ENCODE results near the gene MAP6D1. TPM values are rescaled to one million over a fixed set of nuclear protein-coding genes. Genes with fewer than 3 reads are reported as not detected.

Gene MAP6D1
- total and polyA plus RNA-seq, 2 of the 4 experiments (the other 2 are of a cell fraction) = 2.7 to 5.2 TPM

- TF ChIP-seq RAD21 (IDR thresholded peaks at IDR 0.05; ENCODE audit: low read length) = no peak
- TF ChIP-seq SMC3 (IDR thresholded peaks at IDR 0.05; ENCODE audit: low read depth, low read length) = no peak
- TF ChIP-seq USF2 (IDR thresholded peaks at IDR 0.05; ENCODE audit: low read depth, low read length) = no peak
- no peak for TF ChIP-seq CEBPB (IDR thresholded peaks at IDR 0.05; ENCODE audit: low read depth, low read length)
- peaks cover 0 to 8% of the 10 kb centered on the region in 2 experiments; a peak in 1 of 4 replicates for H3K79me1 ChIP-seq (ENCODE audit: low read depth in 1 of 2, low read length in 2 of 2)
- H2BK20ac ChIP-seq (ENCODE audit: low read depth, low read length) = no peak overlapping the region
- CTCF ChIA-PET = no interaction called here
- no peak overlapping the region for H4K91ac ChIP-seq (ENCODE audit: insufficient read depth, low read depth, low read length)
- no peak overlapping the region for H3K23ac ChIP-seq (ENCODE audit: low read depth, low read length)
- H3K27me3 ChIP-seq (ENCODE audit: control insufficient read depth, insufficient read depth, low read length) = no peaks in the 10 kb centered on the region
- no peak overlapping the region for H3K14ac ChIP-seq (replicated peaks; ENCODE audit: low read depth, low read length)
- H3K36me3 ChIP-seq (ENCODE audit: control insufficient read depth, insufficient read depth, low read length) = peaks cover 12% of the 10 kb centered on the region
- H2AK9ac ChIP-seq (replicated peaks; ENCODE audit: low read depth, low read length, poor library complexity) = peak overlapping the region; percentile 23
- no peak overlapping the region for H2BK120ac ChIP-seq (ENCODE audit: low read depth, low read length)
- no peak overlapping the region for H2BK15ac ChIP-seq (ENCODE audit: low read depth, low read length)
- H3K27ac ChIP-seq (ENCODE audit: insufficient read depth, low read length) = no peak overlapping the region
- no peak for ATAC-seq (ENCODE audit: low read depth)
- no peak overlapping the region for H3K18ac ChIP-seq (ENCODE audit: low read depth, low read length)
- no peak overlapping the region for H2AFZ ChIP-seq (replicated peaks; ENCODE audit: low read length, poor library complexity)
- no peaks in the 10 kb centered on the region for H3K9me3 ChIP-seq (ENCODE audit: control insufficient read depth, insufficient read depth, low read length)
- no peak overlapping the region for H3K56ac ChIP-seq (ENCODE audit: extremely low read depth, insufficient read depth, low read length)
- H3K9me1 ChIP-seq (ENCODE audit: insufficient read depth, low read length) = peaks cover 5% of the 10 kb centered on the region; the same call in 1 of the 2 replicates
- no peak overlapping the region for H2BK5ac ChIP-seq (ENCODE audit: low read depth, low read length, poor library complexity, severe bottlenecking)
- dilution Hi-C loops (cut with HindIII; ENCODE audit: low sequenced_read_pairs, unreplicated experiment) = no loop called here
- H4K20me1 ChIP-seq (ENCODE audit: insufficient read depth, low read length) = peaks cover 6% of the 10 kb centered on the region
- peaks cover 2% of the 10 kb centered on the region for H3K4me1 ChIP-seq (ENCODE audit: control insufficient read depth, insufficient read depth, low read length)
- POLR2A ChIA-PET (ENCODE audit: unreplicated experiment) = no interaction called here
- H3K4me2 ChIP-seq (ENCODE audit: low read depth, low read length) = no peak overlapping the region
- no peak overlapping the region for H4K8ac ChIP-seq (ENCODE audit: low read depth in 2 of 2, low read length in 2 of 2)
- H2AK5ac ChIP-seq (ENCODE audit: low read depth, low read length) = no peak overlapping the region
- WGBS, 2 experiments (ENCODE audit: extremely low coverage in 2 of 2, insufficient read length in 1 of 2) = no CpG with 5 or more reads among the region's 9 CpGs
- no peak overlapping the region for H4K5ac ChIP-seq (ENCODE audit: low read depth, low read length)
- no peak overlapping the region for H3K4ac ChIP-seq (ENCODE audit: low read depth, low read length)
- H3K4me3 ChIP-seq (ENCODE audit: insufficient read depth, low read depth, low read length) = no peak overlapping the region
- H3K9ac ChIP-seq (ENCODE audit: low read depth, low read length) = no peak overlapping the region
- in situ Hi-C loops (cut with MboI; ENCODE audit: low sequenced_read_pairs) = no loop called here
- intact Hi-C loops (cut with micrococcal nuclease) = no loop called here
- no TSS peak for BruUV-seq (replicated peaks)
- no peak for DNase-seq
These were observed 7.7 kb downstream of the MAP6D1 start for GRCh38 chr3:183817639-183818038.

Data from IMR-90 (cell line).